ENCODE measurements around the gene CEMIP.

The CEMIP gene

GRCh38 chr15:80777826-80778620 lies 1.1 kb upstream of the CEMIP start:
- H3K36me3 ChIP-seq (ENCODE audit: control insufficient read depth, insufficient read depth, low read length) = no peaks in the 10 kb centered on the region
- peaks cover 26% of the 10 kb centered on the region for H3K4me1 ChIP-seq (ENCODE audit: control insufficient read depth, insufficient read depth, low read length)
- no peaks in the 10 kb centered on the region for H3K9me3 ChIP-seq (ENCODE audit: control insufficient read depth, low read length)
- H3K4me3 ChIP-seq (ENCODE audit: low read length) = no peak overlapping the region
- no peak overlapping the region for H3K9ac ChIP-seq (ENCODE audit: low read length)
- H3K27me3 ChIP-seq (ENCODE audit: control insufficient read depth, insufficient read depth, low read length) = peaks cover 37% of the 10 kb centered on the region

GRCh38 chr15:80778621-80778963 lies 578 bp upstream of the CEMIP start:
- H3K36me3 ChIP-seq (ENCODE audit: control insufficient read depth, insufficient read depth, low read length) = no peaks in the 10 kb centered on the region
- H3K4me3 ChIP-seq (ENCODE audit: low read length) = no peak overlapping the region
- peak overlapping the region; percentile 37 for H3K9ac ChIP-seq (ENCODE audit: low read length)
- H3K4me1 ChIP-seq (ENCODE audit: control insufficient read depth, insufficient read depth, low read length) = peaks cover 26% of the 10 kb centered on the region
- no peaks in the 10 kb centered on the region for H3K9me3 ChIP-seq (ENCODE audit: control insufficient read depth, low read length)
- H3K27me3 ChIP-seq (ENCODE audit: control insufficient read depth, insufficient read depth, low read length) = peaks cover 37% of the 10 kb centered on the region

- H3K4me3 ChIP-seq (ENCODE audit: low read length) = peak overlapping the region; percentile 26
- H3K9ac ChIP-seq (ENCODE audit: low read length) = no peak overlapping the region
- peaks cover 26% of the 10 kb centered on the region for H3K4me1 ChIP-seq (ENCODE audit: control insufficient read depth, insufficient read depth, low read length)
- H3K36me3 ChIP-seq (ENCODE audit: control insufficient read depth, insufficient read depth, low read length) = no peaks in the 10 kb centered on the region
- H3K9me3 ChIP-seq (ENCODE audit: control insufficient read depth, low read length) = no peaks in the 10 kb centered on the region
- H3K27me3 ChIP-seq (ENCODE audit: control insufficient read depth, insufficient read depth, low read length) = peaks cover 37% of the 10 kb centered on the region
Measured at GRCh38 chr15:80779658-80780415, 667 bp downstream of the CEMIP start.

GRCh38 chr15:80780416-80781221 lies 1.4 kb downstream of the CEMIP start:
- Histone ChIP-seq H3K9ac (ENCODE audit: low read length) (no peak overlapping the region), H3K9me3 (ENCODE audit: control insufficient read depth, low read length) (no peaks in the 10 kb centered on the region), H3K36me3 (ENCODE audit: control insufficient read depth, insufficient read depth, low read length) (no peaks in the 10 kb centered on the region), H3K4me1 (ENCODE audit: control insufficient read depth, insufficient read depth, low read length) (peaks cover 26% of the 10 kb centered on the region), H3K4me3 (ENCODE audit: low read length) (no peak overlapping the region), H3K27me3 (ENCODE audit: control insufficient read depth, insufficient read depth, low read length) (peaks cover 37% of the 10 kb centered on the region)

GRCh38 chr15:80783260-80783659 lies 4.1 kb downstream of the CEMIP start:
- Histone ChIP-seq H3K9me3 (ENCODE audit: control insufficient read depth, low read length) (no peaks in the 10 kb centered on the region), H3K27me3 (ENCODE audit: control insufficient read depth, insufficient read depth, low read length) (peaks cover 30% of the 10 kb centered on the region), H3K9ac (ENCODE audit: low read length) (no peak overlapping the region), H3K4me3 (ENCODE audit: low read length) (no peak overlapping the region), H3K36me3 (ENCODE audit: control insufficient read depth, insufficient read depth, low read length) (no peaks in the 10 kb centered on the region), H3K4me1 (ENCODE audit: control insufficient read depth, insufficient read depth, low read length) (peaks cover 20% of the 10 kb centered on the region)

GRCh38 chr15:80785335-80785734 lies 6.2 kb downstream of the CEMIP start:
- Histone ChIP-seq H3K4me1 (ENCODE audit: control insufficient read depth, insufficient read depth, low read length) (peaks cover 4% of the 10 kb centered on the region), H3K9me3 (ENCODE audit: control insufficient read depth, low read length) (no peaks in the 10 kb centered on the region), H3K27me3 (ENCODE audit: control insufficient read depth, insufficient read depth, low read length) (peaks cover 12% of the 10 kb centered on the region)

GRCh38 chr15:80785811-80786354 lies 6.7 kb downstream of the CEMIP start:
- no peak overlapping the region for H3K4me3 ChIP-seq (ENCODE audit: low read length)
- no peaks in the 10 kb centered on the region for H3K36me3 ChIP-seq (ENCODE audit: control insufficient read depth, insufficient read depth, low read length)
- peaks cover 6% of the 10 kb centered on the region for H3K27me3 ChIP-seq (ENCODE audit: control insufficient read depth, insufficient read depth, low read length)
- H3K4me1 ChIP-seq (ENCODE audit: control insufficient read depth, insufficient read depth, low read length) = no peaks in the 10 kb centered on the region
- H3K9ac ChIP-seq (ENCODE audit: low read length) = no peak overlapping the region
- no peaks in the 10 kb centered on the region for H3K9me3 ChIP-seq (ENCODE audit: control insufficient read depth, low read length)

More at GRCh38 chr15:80785335-80785734, 6.2 kb downstream of the CEMIP start:
- H3K36me3 ChIP-seq (ENCODE audit: control insufficient read depth, insufficient read depth, low read length) = no peaks in the 10 kb centered on the region
- H3K4me3 ChIP-seq (ENCODE audit: low read length) = no peak overlapping the region
- H3K9ac ChIP-seq (ENCODE audit: low read length) = no peak overlapping the region

- H3K4me1 ChIP-seq (ENCODE audit: control insufficient read depth, insufficient read depth, low read length) = no peaks in the 10 kb centered on the region
- H3K9me3 ChIP-seq (ENCODE audit: control insufficient read depth, low read length) = no peaks in the 10 kb centered on the region
- H3K9ac ChIP-seq (ENCODE audit: low read length) = no peak overlapping the region
- H3K27me3 ChIP-seq (ENCODE audit: control insufficient read depth, insufficient read depth, low read length) = no peaks in the 10 kb centered on the region
- no peaks in the 10 kb centered on the region for H3K36me3 ChIP-seq (ENCODE audit: control insufficient read depth, insufficient read depth, low read length)
- no peak overlapping the region for H3K4me3 ChIP-seq (ENCODE audit: low read length)
Measured at GRCh38 chr15:80787316-80787715, 8.1 kb downstream of the CEMIP start.

- Histone ChIP-seq H3K9ac (ENCODE audit: low read length) (no peak overlapping the region), H3K36me3 (ENCODE audit: control insufficient read depth, insufficient read depth, low read length) (no peaks in the 10 kb centered on the region), H3K4me3 (ENCODE audit: low read length) (no peak overlapping the region), H3K4me1 (ENCODE audit: control insufficient read depth, insufficient read depth, low read length) (peaks cover 9% of the 10 kb centered on the region), H3K9me3 (ENCODE audit: control insufficient read depth, low read length) (no peaks in the 10 kb centered on the region), H3K27me3 (ENCODE audit: control insufficient read depth, insufficient read depth, low read length) (peaks cover 9% of the 10 kb centered on the region)
Measured at GRCh38 chr15:80788536-80788935, 9.4 kb downstream of the CEMIP start.

GRCh38 chr15:80789296-80789695 lies 10.1 kb downstream of the CEMIP start:
- Histone ChIP-seq H3K4me1 (ENCODE audit: control insufficient read depth, insufficient read depth, low read length) (peaks cover 9% of the 10 kb centered on the region), H3K4me3 (ENCODE audit: low read length) (no peak overlapping the region), H3K9me3 (ENCODE audit: control insufficient read depth, low read length) (no peaks in the 10 kb centered on the region), H3K27me3 (ENCODE audit: control insufficient read depth, insufficient read depth, low read length) (peaks cover 12% of the 10 kb centered on the region), H3K9ac (ENCODE audit: low read length) (no peak overlapping the region), H3K36me3 (ENCODE audit: control insufficient read depth, insufficient read depth, low read length) (no peaks in the 10 kb centered on the region)

- Histone ChIP-seq H3K9me3 (ENCODE audit: control insufficient read depth, low read length) (no peaks in the 10 kb centered on the region), H3K36me3 (ENCODE audit: control insufficient read depth, insufficient read depth, low read length) (no peaks in the 10 kb centered on the region)
Measured at GRCh38 chr15:80789796-80790195, 10.6 kb downstream of the CEMIP start.

More at GRCh38 chr15:80789796-80790195, 10.6 kb downstream of the CEMIP start:
- Histone ChIP-seq H3K27me3 (ENCODE audit: control insufficient read depth, insufficient read depth, low read length) (peaks cover 12% of the 10 kb centered on the region), H3K4me3 (ENCODE audit: low read length) (no peak overlapping the region), H3K4me1 (ENCODE audit: control insufficient read depth, insufficient read depth, low read length) (peaks cover 9% of the 10 kb centered on the region), H3K9ac (ENCODE audit: low read length) (no peak overlapping the region)
